Colon (tissue), 2 donors: Measurements from ENCODE around the gene NIPBL.
"Not testable (repeated sequence)": the region's sequence is repeated elsewhere in the genome, so short reads cannot be mapped to it uniquely, and the experiment has no call there.

Experiments
- FAIRE-seq: peaks from 2 replicates; lab custom pipeline; 2012; peaks lifted over from hg19 to GRCh38; lab: Jason Lieb, UNC
- donor health status: control.
- donor health status: control.

The NIPBL gene

DNA sequence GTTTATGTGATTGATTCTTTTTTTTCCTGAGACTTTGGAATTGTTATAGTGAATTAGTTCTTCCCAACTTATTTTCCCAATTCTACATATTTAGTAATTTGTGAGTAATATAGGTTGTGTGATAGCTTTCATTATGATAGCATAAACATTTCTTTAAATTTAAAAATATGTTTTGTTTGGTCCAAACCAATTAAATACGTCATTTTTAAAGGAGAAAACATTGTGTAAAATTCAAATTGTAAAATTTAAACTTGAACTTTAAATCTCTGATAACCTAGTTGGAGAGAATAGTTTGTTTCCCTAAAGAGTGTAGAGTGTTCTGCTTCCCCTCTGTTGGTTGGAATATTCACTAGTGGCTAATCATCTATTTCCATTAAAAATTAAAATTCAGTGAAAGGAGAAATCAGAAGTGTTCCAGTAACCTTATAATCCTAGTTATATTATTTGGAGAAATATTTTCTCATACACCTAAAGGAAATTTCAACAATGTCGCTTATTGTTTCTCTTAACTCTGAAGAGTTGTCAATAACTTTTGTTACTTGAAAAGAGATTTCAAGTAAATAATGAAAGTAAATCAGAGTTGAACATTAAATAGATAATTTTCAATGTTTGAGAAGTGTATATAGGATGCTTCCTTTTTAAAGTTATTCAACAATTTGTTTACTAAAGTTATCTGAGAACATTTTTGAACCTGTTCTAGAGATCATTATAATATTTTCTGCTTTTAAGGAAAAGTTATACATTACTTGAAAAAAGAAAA lies 2.9 kb downstream of the NIPBL start:
- no peak for FAIRE-seq

DNA sequence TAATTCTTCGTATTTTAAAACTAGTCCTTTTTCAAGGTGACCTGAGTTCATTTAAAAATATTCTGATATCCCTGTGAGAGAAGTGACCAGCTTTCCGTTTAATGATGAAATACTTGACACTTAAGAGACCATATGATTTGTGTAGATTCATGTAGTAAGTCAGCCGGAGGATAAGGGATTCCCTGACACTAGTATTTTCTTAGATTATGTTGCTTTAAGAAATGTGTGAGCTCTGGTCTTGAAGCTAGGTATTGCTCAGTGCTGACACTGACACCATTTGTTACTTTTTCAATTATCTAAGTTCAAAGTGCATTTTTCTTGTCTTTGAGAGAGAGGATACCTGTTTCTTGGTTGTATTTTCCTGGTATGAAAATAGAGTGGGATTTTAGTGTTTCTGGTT lies 4.2 kb downstream of the NIPBL start:
- FAIRE-seq: no peak

DNA sequence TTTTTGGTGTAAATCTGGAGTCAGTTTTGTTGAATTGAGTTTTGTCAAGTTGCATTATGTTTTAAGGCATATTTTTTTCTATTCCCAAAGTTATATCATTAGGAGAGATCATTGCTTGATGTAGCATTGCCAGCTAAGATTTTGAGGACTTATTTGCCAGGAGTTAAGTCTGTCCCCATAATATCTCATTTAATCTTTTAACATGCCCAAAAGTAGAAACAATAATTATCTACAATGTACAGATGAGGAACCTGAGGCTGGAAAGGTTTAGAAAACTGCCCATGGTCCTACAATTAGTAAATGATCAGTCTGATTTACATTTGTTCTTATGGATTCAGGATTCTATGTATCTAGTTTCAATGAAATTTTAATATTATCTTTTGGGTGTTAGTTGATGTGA lies 4.7 kb downstream of the NIPBL start:
- FAIRE-seq: no peak

DNA sequence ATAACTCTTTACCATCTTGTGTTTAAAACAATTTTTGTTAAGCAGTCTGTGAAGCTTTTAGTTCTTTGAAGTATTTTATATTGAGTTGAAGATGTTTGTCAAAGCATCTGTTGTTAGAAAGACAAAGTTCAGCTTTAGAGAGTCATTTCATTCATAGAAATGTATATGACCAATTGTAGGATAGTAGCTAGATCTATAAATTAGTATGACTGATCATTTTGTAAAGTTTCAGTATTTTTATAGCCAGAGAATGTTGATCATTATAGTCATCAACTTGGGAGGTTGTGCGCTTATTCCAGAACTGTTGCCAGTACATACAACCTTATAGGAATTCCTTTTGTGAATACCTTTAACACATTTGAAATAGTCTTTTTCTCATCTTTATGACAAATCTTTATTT lies 5.2 kb downstream of the NIPBL start:
- no peak for FAIRE-seq

DNA sequence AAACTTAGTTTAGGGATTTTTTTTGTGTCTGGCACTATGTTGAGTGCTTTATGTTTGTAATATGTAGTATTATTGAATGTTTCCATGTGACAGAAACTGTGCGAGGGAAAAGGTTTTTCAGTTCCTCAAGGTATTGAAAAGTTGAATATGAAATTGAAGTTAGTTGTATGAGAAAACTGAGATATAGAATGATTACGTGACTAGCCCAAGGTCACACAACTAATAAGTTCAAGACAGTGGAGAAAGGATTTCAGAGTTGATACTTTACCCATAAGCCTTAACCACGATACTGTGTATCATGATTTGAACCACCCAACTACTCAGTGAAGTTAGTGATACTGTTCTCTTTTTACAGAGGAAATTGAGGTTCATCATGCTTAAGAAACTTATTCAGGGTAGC lies 5.7 kb downstream of the NIPBL start:
- no peak for FAIRE-seq

DNA sequence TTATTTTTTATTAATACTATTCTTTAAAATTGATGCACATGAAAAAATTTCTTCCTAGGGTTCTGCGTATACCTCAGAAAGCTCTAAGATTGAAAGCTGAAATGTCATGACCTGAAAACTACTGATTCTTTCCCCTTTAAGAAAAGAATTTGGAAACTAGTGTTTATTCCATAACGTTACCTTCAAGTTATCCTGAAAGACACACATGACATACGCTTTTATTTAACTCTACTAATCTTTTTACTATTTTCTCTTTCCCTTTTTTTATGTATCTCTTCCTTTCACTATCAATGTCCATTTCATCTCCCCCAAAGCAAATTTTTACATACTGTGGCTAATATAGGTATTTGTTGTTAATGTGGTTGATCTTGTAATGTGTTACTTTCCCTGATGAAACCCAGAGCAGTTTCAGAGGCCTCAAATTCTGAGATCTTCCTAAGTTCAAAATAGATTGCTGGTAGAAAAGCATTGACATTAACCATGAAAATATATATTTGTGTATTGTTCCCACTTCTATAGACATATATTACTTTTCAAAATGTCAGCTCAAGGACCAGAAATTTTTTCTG lies 7.4 kb downstream of the NIPBL start:
- no peak for FAIRE-seq

DNA sequence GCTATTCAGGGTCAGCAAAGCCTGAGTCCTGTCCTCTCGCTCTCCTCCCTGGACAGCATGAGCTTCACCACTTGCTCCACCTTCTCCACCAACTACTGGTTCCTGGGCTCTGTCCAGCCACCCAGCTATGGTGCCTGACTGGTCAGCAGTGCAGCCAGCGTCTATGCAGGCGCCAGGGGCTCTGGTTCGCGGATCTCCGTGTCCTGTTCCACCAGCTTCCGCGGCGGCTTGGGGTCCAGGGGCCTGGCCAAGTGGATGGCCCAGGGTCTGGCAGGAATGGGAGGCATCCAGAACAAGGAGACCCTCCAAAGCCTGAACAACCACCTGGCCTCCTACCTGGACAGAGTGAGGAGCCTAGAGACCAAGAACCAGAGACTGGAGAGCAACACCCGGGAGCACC lies 8.6 kb downstream of the NIPBL start:
- FAIRE-seq: no peak

DNA sequence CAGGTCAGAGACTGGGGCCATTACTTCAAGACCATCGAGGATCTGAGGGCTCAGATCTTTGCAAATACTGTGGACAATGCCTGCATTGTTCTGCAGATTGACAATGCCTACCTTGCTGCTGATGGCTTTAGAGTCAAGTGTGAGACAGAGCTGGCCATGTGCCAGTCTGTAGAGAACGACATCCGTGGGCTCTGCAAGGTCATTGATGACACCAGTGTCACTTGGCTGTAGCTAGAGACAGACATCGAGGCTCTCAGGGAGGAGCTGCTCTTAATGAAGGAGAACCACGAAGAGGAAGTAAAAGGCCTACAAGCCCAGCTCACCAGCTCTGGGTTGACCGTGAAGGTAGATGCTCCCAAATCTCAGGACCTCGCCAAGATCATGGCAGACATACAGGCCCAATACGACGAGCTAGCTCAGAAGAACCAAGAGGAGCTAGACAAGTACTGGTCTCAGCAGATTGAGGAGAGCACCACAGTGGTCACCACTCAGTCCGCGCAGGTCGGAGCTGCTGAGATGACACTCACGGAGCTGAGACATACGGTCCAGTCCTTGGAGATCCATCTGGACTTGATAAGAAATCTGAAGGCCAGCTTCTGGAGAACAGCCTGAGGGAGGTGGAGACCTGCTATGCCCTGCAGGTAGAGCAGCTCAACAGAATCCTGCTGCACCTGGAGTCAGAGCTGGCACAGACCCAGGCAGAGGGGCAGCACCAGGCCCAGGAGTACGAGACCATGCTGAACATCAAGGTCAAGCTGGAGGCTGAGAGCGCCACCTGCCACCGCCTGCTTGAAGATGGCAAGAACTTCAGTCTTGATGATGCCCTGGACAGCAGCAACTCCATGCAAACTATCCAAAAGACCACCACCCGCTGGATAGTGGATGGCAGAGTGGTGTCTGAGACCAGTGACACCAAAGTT lies 9.3 kb downstream of the NIPBL start:
- no peak for FAIRE-seq

DNA sequence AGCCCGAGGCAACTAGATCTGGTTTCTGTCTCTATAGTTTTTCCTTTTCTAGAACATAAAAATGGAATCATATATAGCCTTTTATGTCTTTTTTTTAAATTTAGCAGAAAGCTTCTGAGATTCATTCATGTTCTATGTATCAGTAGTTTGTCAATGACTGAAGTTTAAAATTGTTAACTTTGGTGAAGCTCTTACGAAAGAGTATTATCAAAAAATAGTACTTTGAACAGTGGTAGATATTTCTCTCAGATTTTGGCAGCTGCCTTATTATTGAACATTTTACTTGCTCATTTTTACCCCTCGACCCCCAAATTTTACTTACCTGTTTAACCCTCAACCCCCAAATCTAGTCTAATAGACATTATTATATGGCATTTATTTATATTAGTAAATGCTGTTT lies 10.2 kb downstream of the NIPBL start:
- no peak for FAIRE-seq

DNA sequence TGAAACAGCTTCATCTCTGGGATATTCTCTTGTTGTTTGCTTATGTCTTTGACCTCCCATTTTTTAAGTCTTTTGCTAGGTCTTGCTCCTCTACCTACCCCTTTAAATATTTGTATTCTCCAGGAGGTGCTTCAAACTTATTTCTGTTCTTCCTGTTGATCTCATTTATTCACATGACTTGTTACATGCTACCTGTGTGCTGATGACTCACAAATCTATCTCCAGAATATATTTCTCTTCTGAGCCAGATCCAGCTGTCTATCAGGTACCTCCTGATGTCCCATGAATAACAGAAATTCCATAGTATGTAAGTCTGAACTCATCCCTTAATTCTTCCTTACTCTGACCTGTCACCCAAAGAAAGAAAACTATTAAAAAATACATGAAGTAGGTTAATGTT lies 11.0 kb downstream of the NIPBL start:
- no peak for FAIRE-seq

DNA sequence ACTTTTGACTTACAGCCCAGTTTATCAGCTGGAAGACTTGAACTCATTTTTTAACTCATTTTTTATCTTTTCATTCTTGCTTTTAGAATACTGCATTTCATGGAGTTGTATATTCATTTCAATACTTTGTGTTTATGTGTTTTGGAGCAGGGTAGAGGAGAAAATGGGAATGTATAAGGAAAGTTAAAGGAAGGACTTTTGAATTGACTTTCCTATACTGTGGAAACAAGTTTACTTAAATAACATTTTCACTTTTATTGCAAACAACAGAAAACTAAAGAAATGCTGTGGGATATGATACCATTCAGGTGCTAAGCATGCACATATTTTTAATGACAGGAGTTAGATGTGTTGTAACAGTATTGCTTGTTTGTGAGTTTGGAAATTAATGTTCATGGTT lies 11.7 kb downstream of the NIPBL start:
- FAIRE-seq: no peak

DNA sequence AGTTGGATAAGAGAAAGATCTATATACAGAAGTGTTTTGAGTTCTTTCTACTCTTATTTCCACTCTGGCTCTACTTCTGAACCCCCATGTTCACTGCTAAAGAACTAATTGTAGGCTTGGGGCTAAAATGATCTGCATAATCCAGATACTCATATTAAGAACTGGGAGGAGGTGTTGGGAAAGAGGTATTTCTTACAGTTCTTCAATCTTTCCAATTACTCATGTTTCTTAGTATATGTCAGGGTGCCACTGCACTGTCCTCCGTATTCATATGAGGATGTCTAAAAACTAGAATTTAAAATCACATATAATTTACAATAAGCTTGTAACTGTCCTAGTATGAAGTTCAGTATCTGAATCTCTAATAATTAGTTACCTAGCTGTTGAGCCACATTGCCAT lies 12.7 kb downstream of the NIPBL start:
- FAIRE-seq: no peak

DNA sequence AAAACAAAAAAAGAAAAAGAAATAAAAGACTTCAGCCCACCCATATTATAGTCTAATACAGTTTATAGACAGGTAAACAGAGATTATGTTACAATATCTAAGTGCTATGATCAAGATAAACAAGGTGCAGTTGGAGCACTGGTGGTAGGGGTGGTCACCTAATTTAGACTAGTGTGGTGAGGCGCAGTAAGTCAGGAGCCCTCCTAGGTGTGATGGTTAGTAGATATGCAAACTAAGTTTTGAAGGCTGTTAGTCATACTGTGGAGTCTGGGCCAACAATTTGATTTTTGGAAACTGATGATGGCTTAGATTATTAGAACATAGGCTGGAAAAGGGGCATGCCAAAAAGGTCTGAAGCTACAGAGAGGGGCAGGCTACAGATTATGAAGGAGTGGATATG lies 14.7 kb downstream of the NIPBL start:
- FAIRE-seq: no peak

DNA sequence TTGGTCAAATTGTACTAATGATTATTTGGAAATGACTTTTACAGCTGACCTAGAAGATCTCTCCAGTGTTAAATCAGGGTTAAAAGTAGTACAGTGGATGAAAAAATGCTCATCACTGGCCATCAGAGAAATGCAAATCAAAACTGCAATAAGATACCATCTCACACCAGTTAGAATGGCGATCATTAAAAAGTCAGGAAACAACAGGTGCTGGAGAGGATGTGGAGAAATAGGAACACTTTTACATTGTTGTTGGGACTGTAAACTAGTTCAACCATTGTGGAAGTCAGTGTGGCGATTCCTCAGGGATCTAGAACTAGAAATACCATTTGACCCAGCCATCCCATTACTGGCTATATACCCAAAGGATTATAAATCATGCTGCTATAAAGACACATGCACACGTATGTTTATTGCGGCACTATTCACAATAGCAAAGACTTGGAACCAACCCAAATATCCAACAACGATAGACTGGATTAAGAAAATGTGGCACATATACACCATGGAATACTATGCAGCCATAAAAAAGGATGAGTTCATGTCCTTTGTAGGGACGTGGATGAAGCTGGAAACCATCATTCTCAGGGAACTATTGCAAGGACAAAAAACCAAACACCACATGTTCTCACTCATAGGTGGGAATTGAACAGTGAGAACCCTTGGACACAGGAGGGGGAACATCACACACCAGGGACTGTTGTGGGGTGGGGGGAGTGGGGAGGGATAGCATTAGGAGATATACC lies 15.7 kb downstream of the NIPBL start:
- FAIRE-seq: not testable (repeated sequence)

DNA sequence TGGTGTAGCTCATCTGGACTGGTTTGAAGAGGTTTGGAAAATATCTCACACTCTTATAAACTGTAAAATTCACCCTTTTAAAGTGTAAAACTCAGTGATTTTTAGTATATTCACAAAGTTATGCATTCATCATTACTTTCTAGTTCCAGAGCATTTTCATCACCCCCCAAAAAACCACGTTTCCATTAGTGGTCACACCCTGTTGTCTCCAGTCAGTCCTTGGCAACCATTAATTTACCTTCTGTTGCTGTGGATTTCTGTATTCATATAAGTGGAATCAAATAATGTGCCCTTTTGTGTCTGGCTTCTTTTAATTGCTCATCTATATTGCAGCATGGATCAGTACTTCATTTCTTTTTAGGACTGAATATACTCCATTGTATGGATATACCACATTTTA lies 18.4 kb downstream of the NIPBL start:
- no peak for FAIRE-seq

DNA sequence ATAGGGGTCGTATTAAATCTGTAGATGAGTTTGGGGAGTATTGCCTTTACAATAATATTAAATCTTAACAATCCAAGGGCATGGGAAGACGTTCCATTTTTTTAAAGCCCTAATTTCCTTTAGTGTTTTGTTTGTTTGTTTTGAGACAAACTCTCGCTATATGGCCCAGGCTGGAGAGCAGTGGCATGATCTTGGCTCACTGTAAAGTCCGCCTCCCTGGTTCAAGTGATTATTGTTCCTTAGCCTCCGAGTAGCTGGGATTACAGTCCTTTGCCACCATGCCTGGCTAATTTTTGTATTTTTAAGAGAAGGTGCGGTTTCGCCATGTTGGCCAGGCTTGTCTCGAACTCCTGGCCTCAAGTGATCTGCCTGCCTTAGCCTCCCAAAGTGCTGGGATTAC lies 19.9 kb downstream of the NIPBL start:
- no peak for FAIRE-seq

DNA sequence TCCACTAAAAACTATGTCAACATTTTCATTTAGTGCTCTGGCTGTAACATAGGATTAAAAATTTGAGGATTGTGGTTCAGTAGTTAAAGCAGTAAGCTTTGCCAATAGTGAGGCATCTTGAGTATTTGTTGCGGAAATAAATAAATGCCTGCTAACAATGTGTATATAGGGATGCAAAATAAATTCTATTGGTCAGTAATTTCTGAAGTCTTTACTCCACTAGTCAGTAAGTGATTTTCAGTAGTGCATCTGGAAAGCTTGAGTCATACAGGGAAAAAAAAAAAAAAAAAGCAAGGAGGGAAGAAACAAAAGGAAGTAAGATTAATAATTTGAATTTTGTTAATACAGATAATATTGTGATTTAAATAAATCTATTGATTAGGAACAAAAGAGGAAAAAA lies 21.0 kb downstream of the NIPBL start:
- FAIRE-seq: no peak

DNA sequence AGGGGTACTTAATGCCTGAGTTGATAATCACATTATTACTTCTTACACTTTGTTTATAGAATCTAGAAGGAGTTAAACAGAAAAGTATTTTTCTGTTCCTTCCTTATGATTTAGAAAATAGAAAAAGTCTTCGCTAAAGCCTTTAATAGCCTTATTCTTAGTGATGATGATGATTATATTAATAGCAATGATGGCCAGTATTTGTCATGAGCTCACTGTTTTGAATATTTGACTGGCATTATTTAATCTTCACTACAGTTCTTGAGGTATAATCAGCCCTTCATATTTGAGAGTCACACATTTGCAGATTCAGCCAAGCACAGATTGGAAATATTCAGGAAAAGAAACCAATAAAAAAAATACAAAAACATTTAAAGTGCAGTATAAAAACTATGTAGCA lies 23.3 kb downstream of the NIPBL start:
- FAIRE-seq: no peak

DNA sequence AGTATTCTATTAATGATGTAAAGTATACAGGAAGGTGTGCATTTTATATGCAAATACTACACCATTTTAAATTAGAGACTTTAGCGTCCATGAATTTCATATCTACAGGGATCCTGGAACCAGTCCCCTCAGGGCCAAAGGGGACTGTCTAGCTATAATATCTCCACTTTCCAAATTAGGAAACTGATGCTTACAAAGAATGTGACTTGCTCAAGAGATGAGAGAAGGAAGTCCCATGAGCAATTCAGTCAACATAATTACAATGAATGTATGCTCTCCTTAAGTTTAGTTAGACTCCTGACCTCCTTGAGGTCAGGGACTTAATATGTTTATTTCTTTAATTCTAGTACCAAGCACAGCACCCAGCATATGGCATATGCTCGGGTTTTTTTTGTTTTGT lies 23.7 kb downstream of the NIPBL start:
- FAIRE-seq: no peak

DNA sequence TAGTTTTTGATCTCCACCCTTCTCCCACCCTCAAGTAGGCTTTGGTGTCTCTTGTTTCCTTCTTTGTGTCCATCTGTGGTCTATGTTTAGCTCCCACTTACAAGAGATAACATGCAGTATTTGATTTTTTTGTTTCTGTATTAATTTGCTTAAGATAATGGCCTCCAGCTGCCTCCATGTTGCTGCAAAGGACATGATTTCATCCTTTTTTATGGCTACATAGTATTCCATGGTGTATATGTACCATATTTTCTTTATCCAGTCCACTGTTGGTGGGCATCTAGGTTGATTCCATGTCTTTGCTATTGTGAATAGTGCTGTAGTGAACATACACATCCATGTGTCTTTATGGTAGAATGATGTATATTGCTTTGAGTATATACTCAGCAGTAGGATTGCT lies 24.5 kb downstream of the NIPBL start:
- not testable (repeated sequence) for FAIRE-seq

DNA sequence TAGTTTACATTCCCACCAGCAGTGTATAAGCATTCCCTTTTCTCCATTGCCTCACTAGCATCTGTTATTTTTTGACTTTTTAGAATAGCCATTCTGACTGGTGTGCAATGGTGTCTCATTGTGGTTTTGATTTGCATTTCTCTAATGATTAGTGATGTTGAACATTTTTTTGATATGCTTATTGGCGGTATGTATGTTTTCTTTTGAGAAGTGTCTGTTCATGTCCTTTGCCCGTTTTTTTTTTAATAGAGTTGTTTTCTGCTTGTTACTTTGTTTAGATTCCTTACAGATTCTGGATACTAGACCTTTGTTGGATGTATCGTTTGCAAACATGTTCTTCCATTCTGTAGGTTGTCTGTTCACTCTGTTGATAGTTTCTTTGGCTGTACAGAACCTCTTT lies 25.3 kb downstream of the NIPBL start:
- no peak for FAIRE-seq

DNA sequence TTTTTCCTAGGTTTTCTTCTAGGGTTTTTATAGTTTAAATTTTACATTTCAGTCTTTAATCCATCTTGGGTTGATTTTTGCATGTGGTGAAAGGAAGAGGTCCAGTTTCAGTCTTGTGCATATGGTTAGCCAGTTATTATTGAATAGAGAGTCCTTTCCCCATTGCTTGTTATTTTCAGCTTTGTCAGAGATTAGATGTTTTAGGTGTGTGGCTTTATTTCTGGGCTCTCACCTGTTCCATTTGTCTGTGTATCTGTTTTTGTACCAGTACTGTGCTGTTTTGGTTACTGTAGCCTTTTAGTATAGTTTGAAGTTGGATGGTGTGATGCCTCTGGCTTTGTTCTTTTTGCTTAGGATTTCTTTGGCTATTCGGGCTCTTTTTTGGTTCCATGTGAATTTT lies 25.8 kb downstream of the NIPBL start:
- FAIRE-seq: no peak

DNA sequence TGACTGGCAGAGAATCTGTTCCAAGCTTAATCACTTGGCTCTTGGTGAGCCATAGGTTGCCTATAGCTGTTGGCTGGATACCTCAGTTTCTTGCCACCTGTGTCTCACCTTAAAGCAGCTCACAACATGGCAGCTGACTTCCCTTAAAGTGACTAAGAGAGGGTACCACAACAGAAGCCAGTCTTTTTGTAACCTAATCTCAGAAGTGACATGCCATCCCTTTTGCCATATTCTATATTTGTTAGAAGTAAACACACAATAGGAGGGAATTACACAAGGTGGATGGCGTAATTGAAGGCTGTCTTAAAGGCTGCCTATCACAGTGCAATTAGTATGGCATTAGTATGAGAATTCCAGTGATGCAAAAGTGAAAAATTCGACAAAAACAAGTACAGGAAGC lies 28.1 kb downstream of the NIPBL start:
- FAIRE-seq: no peak
